Hepatocyte (in vitro differentiated cells): ENCODE results near the gene RNF20. TPM values are rescaled to one million over a fixed set of nuclear protein-coding genes. Genes with fewer than 3 reads are reported as not detected.

Experiments used
- DNase-seq: peaks from one replicate; pipeline ENCODE4 v3.0.0-alpha.2; 2016; ENCODE audit warnings: low spot score
- H2AFZ ChIP-seq: fragments of 200-600 bp; sonication (generic); 2 replicates; pipeline ENCODE4 v1.6.0; 2016; ENCODE audit warnings: antibody characterized with exemption, mild to moderate bottlenecking
- H3K27ac ChIP-seq: fragments of 200-600 bp; sonication (generic); 2 replicates; pipeline ENCODE4 v1.5.1; 2016; ENCODE audit warnings: mild to moderate bottlenecking
- H3K27me3 ChIP-seq: fragments of 200-600 bp; sonication (generic); 2 replicates; pipeline ENCODE4 v1.6.1; 2016
- H3K36me3 ChIP-seq: fragments of 200-600 bp; sonication (generic); replicated peaks from 2 replicates; pipeline ENCODE4 v1.5.1; 2016; ENCODE audit warnings: low read depth; ENCODE audit not compliant: insufficient read depth
- H3K4me1 ChIP-seq: fragments of 200-600 bp; sonication (generic); 2 replicates; pipeline ENCODE4 v1.5.1; 2016; ENCODE audit warnings: mild to moderate bottlenecking, moderate library complexity; ENCODE audit not compliant: insufficient read depth
- H3K4me2 ChIP-seq: fragments of 200-600 bp; sonication (generic); 2 replicates; pipeline ENCODE4 v1.6.0; 2016
- H3K4me3 ChIP-seq: fragments of 200-600 bp; sonication (generic); 2 replicates; pipeline ENCODE4 v1.5.1; 2016; ENCODE audit warnings: mild to moderate bottlenecking
- H3K79me2 ChIP-seq: fragments of 200-600 bp; sonication (generic); 2 replicates; pipeline ENCODE4 v1.6.0; 2017; ENCODE audit warnings: mild to moderate bottlenecking
- H3K9me2 ChIP-seq: fragments of 200-600 bp; sonication (generic); replicated peaks from 2 replicates; pipeline ENCODE4 v1.6.0; 2017; ENCODE audit warnings: mild to moderate bottlenecking; ENCODE audit not compliant: insufficient read depth
- H3K9me3 ChIP-seq: fragments of 200-600 bp; sonication (generic); 2 replicates; pipeline ENCODE4 v1.5.1; 2016; ENCODE audit warnings: low read depth, mild to moderate bottlenecking
- H4K20me1 ChIP-seq: fragments of 200-600 bp; sonication (generic); 2 replicates; pipeline ENCODE4 v1.6.0; 2016; ENCODE audit warnings: mild to moderate bottlenecking; ENCODE audit not compliant: insufficient read depth, poor library complexity, severe bottlenecking
- EZH2 ChIP-seq: fragments of 200-600 bp; sonication (generic); IDR thresholded peaks from 2 replicates; pipeline ENCODE4 v1.6.1; 2016; ENCODE audit warnings: antibody characterized with exemption, mild to moderate bottlenecking, borderline replicate concordance
- EZH2phosphoT487 ChIP-seq: fragments of 200-600 bp; sonication (generic); IDR thresholded peaks from one replicate; pipeline ENCODE4 v1.6.1; 2018; ENCODE audit warnings: antibody characterized with exemption, mild to moderate bottlenecking, low read depth, moderate library complexity; ENCODE audit not compliant: unreplicated experiment, severe bottlenecking
- WGBS: methylation state at CpG from one replicate; pipeline ENCODE4 v1.1.6; 2016; ENCODE audit warnings: low lambda C conversion rate; ENCODE audit errors: missing lambda C conversion rate; 5-methylcytosine and 5-hydroxymethylcytosine counted together
- polyA plus RNA-seq: library from polyadenylated mRNA; unstranded; fragments of >200 nt; fragmentation: Nextera tagmentation; extraction: Ambion mirVana; gene quantifications from 2 replicates; pipeline ENCODE4 v1.2.1, GENCODE V29; 2016
- total RNA-seq: library from RNA; depleted of rRNA; stranded (reverse); fragments of >200 nt; gene quantifications from 2 replicates; pipeline ENCODE4 v1.2.3, GENCODE V29; 2014
- TF ChIP-seq, protein P1 (sequence below): fragments of 200-600 bp; sonication (generic); IDR thresholded peaks from 2 replicates; pipeline ENCODE4 v1.5.1; 2016; ENCODE audit warnings: antibody characterized with exemption, mild to moderate bottlenecking; ENCODE audit not compliant: poor library complexity

The RNF20 gene
- total and polyA plus RNA-seq, 2 experiments from 2014 or later = 19.0 to 21.7 TPM

DNA sequence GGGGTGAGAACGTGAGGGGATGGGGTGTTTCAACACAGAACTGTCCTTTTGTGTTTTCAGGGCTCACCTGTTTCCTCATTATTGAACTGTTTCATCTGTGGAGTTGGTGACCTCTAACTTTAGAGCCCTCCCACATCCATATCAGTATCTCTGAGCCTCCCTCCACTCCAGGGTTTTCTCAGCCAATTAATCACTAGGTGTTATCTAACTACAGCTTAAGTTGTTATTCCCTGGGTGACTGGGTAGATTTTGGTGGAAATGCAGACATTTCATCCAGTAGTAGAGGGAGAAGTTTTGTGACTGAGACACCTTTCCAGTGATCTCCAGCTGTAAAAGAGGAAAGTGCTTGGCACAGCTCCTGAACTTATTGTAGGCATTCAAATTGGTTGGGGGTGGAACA, 37.5 kb downstream of the RNF20 start:
- H3K36me3 ChIP-seq = no peaks in the 10 kb centered on the region
- H2AFZ ChIP-seq = no peak overlapping the region
- H3K4me1 ChIP-seq = peaks cover 4% of the 10 kb centered on the region
- no peaks in the 10 kb centered on the region for H3K27me3 ChIP-seq
- no peak overlapping the region for H3K27ac ChIP-seq
- 88% methylated on average over 1 of the region's 1 CpG for WGBS
- no peak overlapping the region for H3K4me2 ChIP-seq
- TF ChIP-seq EZH2 = no peak
- TF ChIP-seq, protein P1, sequence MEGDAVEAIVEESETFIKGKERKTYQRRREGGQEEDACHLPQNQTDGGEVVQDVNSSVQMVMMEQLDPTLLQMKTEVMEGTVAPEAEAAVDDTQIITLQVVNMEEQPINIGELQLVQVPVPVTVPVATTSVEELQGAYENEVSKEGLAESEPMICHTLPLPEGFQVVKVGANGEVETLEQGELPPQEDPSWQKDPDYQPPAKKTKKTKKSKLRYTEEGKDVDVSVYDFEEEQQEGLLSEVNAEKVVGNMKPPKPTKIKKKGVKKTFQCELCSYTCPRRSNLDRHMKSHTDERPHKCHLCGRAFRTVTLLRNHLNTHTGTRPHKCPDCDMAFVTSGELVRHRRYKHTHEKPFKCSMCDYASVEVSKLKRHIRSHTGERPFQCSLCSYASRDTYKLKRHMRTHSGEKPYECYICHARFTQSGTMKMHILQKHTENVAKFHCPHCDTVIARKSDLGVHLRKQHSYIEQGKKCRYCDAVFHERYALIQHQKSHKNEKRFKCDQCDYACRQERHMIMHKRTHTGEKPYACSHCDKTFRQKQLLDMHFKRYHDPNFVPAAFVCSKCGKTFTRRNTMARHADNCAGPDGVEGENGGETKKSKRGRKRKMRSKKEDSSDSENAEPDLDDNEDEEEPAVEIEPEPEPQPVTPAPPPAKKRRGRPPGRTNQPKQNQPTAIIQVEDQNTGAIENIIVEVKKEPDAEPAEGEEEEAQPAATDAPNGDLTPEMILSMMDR = no peak
- TF ChIP-seq EZH2phosphoT487 = no peak
- no peaks in the 10 kb centered on the region for H3K9me2 ChIP-seq
- no peaks in the 10 kb centered on the region for H4K20me1 ChIP-seq
- no peak for DNase-seq
- H3K4me3 ChIP-seq = no peak overlapping the region
- no peaks in the 10 kb centered on the region for H3K79me2 ChIP-seq
- H3K9me3 ChIP-seq = no peaks in the 10 kb centered on the region

DNA sequence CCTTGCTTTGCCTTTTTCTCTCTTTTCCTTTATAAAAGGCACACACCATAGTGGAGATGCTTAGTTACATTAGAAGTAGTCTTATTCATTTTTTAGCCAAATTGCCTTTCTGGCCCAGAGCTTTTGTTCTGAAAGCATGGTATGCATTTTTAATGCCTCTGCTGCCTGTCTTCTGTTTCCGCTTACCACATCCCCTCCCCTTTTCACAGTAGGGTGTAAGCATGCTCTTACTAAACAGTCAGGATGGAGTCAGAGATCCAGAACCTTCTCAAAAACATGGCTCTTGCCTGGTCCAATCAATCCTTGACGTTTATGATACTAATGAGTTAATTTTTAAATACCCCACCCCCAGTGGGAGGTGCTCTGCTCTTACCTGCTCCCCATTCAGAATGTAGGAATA, 38.7 kb downstream of the RNF20 start:
- H2AFZ ChIP-seq = no peak overlapping the region
- no peaks in the 10 kb centered on the region for H3K9me2 ChIP-seq
- H3K36me3 ChIP-seq = no peaks in the 10 kb centered on the region
- WGBS = 86% methylated on average over 2 of the region's 2 CpGs
- no peak for TF ChIP-seq EZH2phosphoT487
- TF ChIP-seq EZH2 = no peak
- TF ChIP-seq, protein P1 = no peak
- H3K4me1 ChIP-seq = peaks cover 4% of the 10 kb centered on the region
- H3K27me3 ChIP-seq = no peaks in the 10 kb centered on the region
- H3K9me3 ChIP-seq = no peaks in the 10 kb centered on the region
- H3K4me2 ChIP-seq = no peak overlapping the region
- no peaks in the 10 kb centered on the region for H3K79me2 ChIP-seq
- H4K20me1 ChIP-seq = no peaks in the 10 kb centered on the region
- H3K4me3 ChIP-seq = no peak overlapping the region
- H3K27ac ChIP-seq = no peak overlapping the region
- no peak for DNase-seq

DNA sequence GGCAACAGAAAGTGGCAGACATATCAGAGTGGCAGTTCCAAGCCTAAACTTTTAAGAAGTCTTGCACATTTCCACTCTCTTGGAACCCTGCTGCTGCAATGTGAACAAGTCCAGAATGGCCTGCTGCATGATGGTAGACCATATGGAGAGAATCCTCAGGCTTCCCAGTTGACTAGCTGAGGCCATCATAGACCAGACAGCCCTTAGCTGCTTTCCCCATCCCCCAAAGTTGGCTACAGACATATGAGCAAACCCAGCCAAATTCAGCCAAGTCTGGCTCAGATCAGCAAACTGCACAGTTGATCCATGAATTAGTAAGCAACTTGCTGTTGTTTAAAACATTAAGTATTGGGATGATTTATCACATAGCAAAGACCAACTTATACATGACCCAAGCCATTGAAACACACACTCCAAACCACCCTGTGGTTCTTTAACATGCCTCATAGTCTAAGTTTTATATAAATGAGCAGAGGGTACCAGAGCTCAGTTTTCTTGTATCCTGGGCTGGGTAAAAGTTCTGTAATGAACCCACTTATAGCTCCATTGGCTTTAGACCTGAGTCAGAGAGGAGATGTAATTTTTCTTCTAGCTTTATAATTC, 41.2 kb downstream of the RNF20 start:
- Histone ChIP-seq H4K20me1 (no peaks in the 10 kb centered on the region), H2AFZ (no peak overlapping the region), H3K4me1 (peaks cover 4% of the 10 kb centered on the region), H3K27ac (no peak overlapping the region), H3K9me2 (no peaks in the 10 kb centered on the region), H3K4me2 (no peak overlapping the region), H3K4me3 (no peak overlapping the region), H3K9me3 (no peaks in the 10 kb centered on the region), H3K27me3 (no peaks in the 10 kb centered on the region), H3K36me3 (no peaks in the 10 kb centered on the region), H3K79me2 (no peaks in the 10 kb centered on the region)
- TF ChIP-seq, protein P1 = no peak
- TF ChIP-seq EZH2phosphoT487 = no peak
- TF ChIP-seq EZH2 = no peak
- no peak for DNase-seq
